PC-9 (cell line): ENCODE results near the gene ADAMTS8. TPM values are rescaled to one million over a fixed set of nuclear protein-coding genes. Genes with fewer than 3 reads are reported as not detected.

ENCODE experiments used
- BruUV-seq: library from RNA; stranded (reverse); fragments of 400-500 nt; replicated peaks from 2 replicates; lab custom pipeline; 2021; lab: Mats Ljungman, UMichigan
- CTCF ChIA-PET: fragments of 300-600 bp; sonication (Branson Sonifier 250); formaldehyde crosslinking; loops from one replicate; lab custom pipeline; 2022; ENCODE audit warnings: antibody characterized with exemption; lab: Charles Lee
- POLR2A ChIA-PET: fragments of 300-600 bp; sonication (Branson Sonifier 250); formaldehyde crosslinking; loops from one replicate; lab custom pipeline; 2022; ENCODE audit warnings: antibody characterized with exemption; ENCODE audit not compliant: unreplicated experiment; lab: Charles Lee
- DNase-seq, 2 experiments: peaks; one replicate each; pipeline versions ENCODE4 v3.0.0 to v3.0.0-alpha.2; 2015 to 2022; ENCODE audit warnings: mixed read lengths in 1 of 2
- H2AFZ ChIP-seq: fragments of 200-600 bp; sonication (generic); 2 replicates; pipeline ENCODE4 v1.8.1; 2017; ENCODE audit warnings: antibody characterized with exemption
- H3F3A ChIP-seq: fragments of 200-600 bp; sonication (generic); 2 replicates; pipeline ENCODE4 v1.8.1; 2017; ENCODE audit warnings: antibody characterized with exemption, mild to moderate bottlenecking, low read depth; ENCODE audit not compliant: insufficient read depth
- H3K27ac ChIP-seq: fragments of 200-600 bp; sonication (generic); 2 replicates; pipeline ENCODE4 v1.6.1; 2016; ENCODE audit warnings: mixed run types
- H3K27me3 ChIP-seq: fragments of 200-600 bp; sonication (generic); 2 replicates; pipeline ENCODE4 v1.6.1; 2016; ENCODE audit warnings: low read depth, mixed run types; ENCODE audit not compliant: insufficient read depth
- H3K36me3 ChIP-seq: fragments of 200-600 bp; sonication (generic); 2 replicates; pipeline ENCODE4 v1.6.1; 2016; ENCODE audit warnings: low read depth, mixed run types
- H3K4me1 ChIP-seq: fragments of 200-600 bp; sonication (generic); replicated peaks from 2 replicates; pipeline ENCODE4 v1.6.1; 2016; ENCODE audit warnings: mixed run types; ENCODE audit not compliant: insufficient read depth
- H3K4me2 ChIP-seq: fragments of 200-600 bp; sonication (generic); 2 replicates; pipeline ENCODE4 v1.6.1; 2017; ENCODE audit warnings: mixed run types
- H3K4me3 ChIP-seq: fragments of 200-600 bp; sonication (generic); 2 replicates; pipeline ENCODE4 v1.6.1; 2016; ENCODE audit warnings: mixed run types
- H3K79me2 ChIP-seq: fragments of 200-600 bp; sonication (generic); 2 replicates; pipeline ENCODE4 v1.6.1; 2017; ENCODE audit warnings: low read depth, mixed run types
- H3K9me2 ChIP-seq: fragments of 200-600 bp; sonication (generic); 2 replicates; pipeline ENCODE4 v1.8.1; 2017; ENCODE audit warnings: mild to moderate bottlenecking; ENCODE audit not compliant: insufficient read depth
- H3K9me3 ChIP-seq: fragments of 200-600 bp; sonication (generic); 2 replicates; pipeline ENCODE4 v1.8.1; 2016; ENCODE audit warnings: low read depth; ENCODE audit not compliant: insufficient read depth
- H4K20me1 ChIP-seq: fragments of 200-600 bp; sonication (generic); 2 replicates; pipeline ENCODE4 v1.8.1; 2017; ENCODE audit not compliant: insufficient read depth
- CTCF ChIP-seq: fragments of 200-600 bp; sonication (generic); conservative IDR thresholded peaks from 2 replicates; pipeline ENCODE4 v1.6.1; 2017; ENCODE audit warnings: mixed run types, antibody characterized with exemption, mild to moderate bottlenecking, moderate library complexity
- EZH2 ChIP-seq: fragments of 200-600 bp; sonication (generic); IDR thresholded peaks from 2 replicates; pipeline ENCODE4 v1.8.0; 2017; ENCODE audit warnings: antibody characterized with exemption, low read depth
- intact Hi-C: fragments of 100-400 bp; cut with micrococcal nuclease; formaldehyde crosslinking; loops from one replicate; pipeline ENCODE4 v1.10.0; 2022; ENCODE audit not compliant: unreplicated experiment
- total RNA-seq: library from RNA; stranded (reverse); gene quantifications from 2 replicates; pipeline ENCODE4 v1.2.3, GENCODE V29; 2021

Gene ADAMTS8
- total RNA-seq, 1 experiment from 2014 or later = not detected

GRCh38 chr11:130388607-130389205 lies 39.7 kb downstream of the ADAMTS8 start:
- DNase-seq = no peak
- Histone ChIP-seq H3K9me3 (no peaks in the 10 kb centered on the region), H3K79me2 (no peaks in the 10 kb centered on the region), H3K4me1 (0 out of 2 replicates have a peak, but pooled peaks cover 3% of the 10 kb centered on the region), H3K36me3 (no peaks in the 10 kb centered on the region), H4K20me1 (no peaks in the 10 kb centered on the region), H3F3A (no peaks in the 10 kb centered on the region), H3K4me3 (no peak overlapping the region), H2AFZ (no peak overlapping the region), H3K4me2 (no peak overlapping the region), H3K27me3 (peaks cover 20% of the 10 kb centered on the region), H3K27ac (no peak overlapping the region), H3K9me2 (no peaks in the 10 kb centered on the region)
- ChIA-PET CTCF (interaction anchor here (0.5 kb wide), 1 partner anchor 17 kb away, joined by 5 read pairs; no protein-coding TSS in a partner anchor), POLR2A (no interaction called here)
- no TSS peak for BruUV-seq
- no peak for TF ChIP-seq EZH2
- TF ChIP-seq CTCF = no peak
- intact Hi-C loops = no loop called here

- no peak for DNase-seq
- no peaks in the 10 kb centered on the region for H4K20me1 ChIP-seq
- H3F3A ChIP-seq = no peaks in the 10 kb centered on the region
- no peaks in the 10 kb centered on the region for H3K9me2 ChIP-seq
- ChIA-PET POLR2A (no interaction called here), CTCF (no interaction called here)
- H3K27ac ChIP-seq = no peak overlapping the region
- no peaks in the 10 kb centered on the region for H3K36me3 ChIP-seq
- H3K27me3 ChIP-seq = no peaks in the 10 kb centered on the region
- H3K79me2 ChIP-seq = no peaks in the 10 kb centered on the region
- TF ChIP-seq CTCF (no peak), EZH2 (no peak)
- no peak overlapping the region for H3K4me3 ChIP-seq
- no peak overlapping the region for H2AFZ ChIP-seq
- no peaks in the 10 kb centered on the region for H3K9me3 ChIP-seq
- BruUV-seq = no TSS peak
- intact Hi-C loops = no loop called here
- H3K4me2 ChIP-seq = no peak overlapping the region
- 0 out of 2 replicates have a peak, but pooled peaks cover 9% of the 10 kb centered on the region for H3K4me1 ChIP-seq
Observed at GRCh38 chr11:130386056-130386455, 42.4 kb downstream of the ADAMTS8 start.

- Histone ChIP-seq H2AFZ (no peak overlapping the region), H3K36me3 (no peaks in the 10 kb centered on the region), H3K4me1 (0 out of 2 replicates have a peak, but pooled peaks cover 9% of the 10 kb centered on the region), H3F3A (no peaks in the 10 kb centered on the region), H3K4me2 (peak overlapping the region; percentile 27; the same call in 1 of the 2 replicates), H3K9me2 (no peaks in the 10 kb centered on the region), H3K79me2 (no peaks in the 10 kb centered on the region), H3K27me3 (no peaks in the 10 kb centered on the region), H3K27ac (no peak overlapping the region), H4K20me1 (no peaks in the 10 kb centered on the region), H3K4me3 (no peak overlapping the region), H3K9me3 (no peaks in the 10 kb centered on the region)
- CTCF ChIA-PET = no interaction called here
- intact Hi-C loops = loop anchor here (2.0 kb wide), 1 partner anchor 69 kb away; the partner anchor contains the start of gene ZBTB44
- no peak for TF ChIP-seq EZH2
- TF ChIP-seq CTCF = no peak
- POLR2A ChIA-PET = interaction anchor here (0.6 kb wide), 2 partner anchors 153 to 160 kb away, joined by 3 read pairs; no protein-coding TSS in a partner anchor
- no TSS peak for BruUV-seq
- peak; percentile 63 to 79 for DNase-seq
Observed at GRCh38 chr11:130383344-130384211, 44.8 kb downstream of the ADAMTS8 start.
